Measurements from ENCODE around the gene PTPRD.

Gene PTPRD

GRCh38 chr9:8576741-8577140 lies 2036.1 kb downstream of the PTPRD start:
- no peak for DNase-seq (ENCODE audit: low read depth)

GRCh38 chr9:8574846-8575245 lies 2038.0 kb downstream of the PTPRD start:
- no peak for DNase-seq (ENCODE audit: low read depth)

GRCh38 chr9:8572209-8572608 lies 2040.6 kb downstream of the PTPRD start:
- DNase-seq (ENCODE audit: low read depth), result no peak

GRCh38 chr9:8571643-8572042 lies 2041.2 kb downstream of the PTPRD start:
- no peak for DNase-seq (ENCODE audit: low read depth)

GRCh38 chr9:8570776-8571175 lies 2042.0 kb downstream of the PTPRD start:
- no peak for DNase-seq (ENCODE audit: low read depth)

GRCh38 chr9:8569823-8570222 lies 2043.0 kb downstream of the PTPRD start:
- no peak for DNase-seq (ENCODE audit: low read depth)

DNA sequence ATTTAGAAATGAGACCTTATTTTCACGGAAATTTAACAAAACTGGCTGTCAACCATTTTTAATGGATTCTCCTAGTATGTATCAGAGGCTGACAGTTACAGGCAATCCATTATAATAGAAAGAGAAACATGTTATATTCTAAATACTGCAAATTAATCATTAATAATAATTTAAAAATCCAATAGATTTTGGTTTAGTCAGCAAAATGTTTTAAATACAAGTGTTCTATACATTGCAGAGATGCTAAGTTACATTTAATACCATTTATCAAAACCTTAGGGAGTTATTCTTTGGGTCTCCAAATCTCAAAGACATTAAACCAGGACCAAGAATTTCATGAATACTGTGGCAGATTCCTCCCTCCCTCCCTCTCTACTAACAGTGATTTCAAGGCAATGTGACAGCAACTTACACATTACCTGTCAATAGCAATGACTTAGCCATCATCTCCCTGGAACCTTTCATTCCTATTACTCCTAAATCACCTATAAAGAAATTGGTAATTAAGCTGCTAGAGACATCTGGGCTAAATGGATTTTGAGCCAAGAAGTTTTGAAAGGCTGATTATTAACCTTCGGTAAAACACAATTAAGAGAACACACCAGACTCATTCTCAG lies 2044.7 kb downstream of the PTPRD start:
- no peak for DNase-seq (ENCODE audit: low read depth)

DNA sequence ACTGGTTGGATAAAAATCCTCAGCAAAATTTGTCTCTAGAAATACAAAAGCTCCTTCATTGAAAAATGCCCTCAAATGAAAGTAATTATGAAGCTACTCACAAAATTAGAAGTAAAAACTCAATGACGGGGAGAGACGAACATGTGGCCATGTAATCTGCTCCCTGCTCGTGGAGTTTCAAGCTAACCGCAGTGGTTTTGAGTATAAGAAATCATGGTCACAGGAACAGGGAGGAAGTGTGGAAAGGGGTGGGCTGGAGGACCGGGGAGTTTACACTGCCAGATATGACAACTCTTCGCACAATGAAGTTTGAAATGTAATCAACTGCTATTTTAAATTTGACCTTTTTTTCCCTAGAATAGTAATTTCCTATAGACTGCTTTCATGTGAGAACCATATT lies 2047.8 kb downstream of the PTPRD start:
- DNase-seq (ENCODE audit: low read depth), result no peak

- DNase-seq (ENCODE audit: low read depth), result no peak
Observed at GRCh38 chr9:8560560-8561525, 2052.0 kb downstream of the PTPRD start.

DNA sequence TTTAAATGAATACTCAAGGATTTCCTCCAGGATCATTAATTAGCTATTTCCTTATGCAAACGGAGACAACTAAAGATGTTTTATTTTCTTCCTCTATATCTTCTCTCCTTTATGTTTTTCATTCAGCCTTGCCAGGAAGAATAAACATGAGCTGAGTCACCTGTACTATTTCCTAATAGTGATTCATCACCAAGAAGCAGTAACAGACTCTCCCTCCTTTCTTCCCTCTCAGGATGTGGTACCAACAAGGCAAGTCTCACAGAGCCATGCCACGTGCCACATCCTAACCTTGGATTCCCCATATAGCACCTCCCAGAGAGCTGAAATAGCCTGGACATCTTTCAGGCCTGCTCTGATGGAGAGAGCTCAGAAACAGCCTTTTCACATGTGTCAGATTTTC lies 2054.6 kb downstream of the PTPRD start:
- DNase-seq (ENCODE audit: low read depth), result no peak

DNA sequence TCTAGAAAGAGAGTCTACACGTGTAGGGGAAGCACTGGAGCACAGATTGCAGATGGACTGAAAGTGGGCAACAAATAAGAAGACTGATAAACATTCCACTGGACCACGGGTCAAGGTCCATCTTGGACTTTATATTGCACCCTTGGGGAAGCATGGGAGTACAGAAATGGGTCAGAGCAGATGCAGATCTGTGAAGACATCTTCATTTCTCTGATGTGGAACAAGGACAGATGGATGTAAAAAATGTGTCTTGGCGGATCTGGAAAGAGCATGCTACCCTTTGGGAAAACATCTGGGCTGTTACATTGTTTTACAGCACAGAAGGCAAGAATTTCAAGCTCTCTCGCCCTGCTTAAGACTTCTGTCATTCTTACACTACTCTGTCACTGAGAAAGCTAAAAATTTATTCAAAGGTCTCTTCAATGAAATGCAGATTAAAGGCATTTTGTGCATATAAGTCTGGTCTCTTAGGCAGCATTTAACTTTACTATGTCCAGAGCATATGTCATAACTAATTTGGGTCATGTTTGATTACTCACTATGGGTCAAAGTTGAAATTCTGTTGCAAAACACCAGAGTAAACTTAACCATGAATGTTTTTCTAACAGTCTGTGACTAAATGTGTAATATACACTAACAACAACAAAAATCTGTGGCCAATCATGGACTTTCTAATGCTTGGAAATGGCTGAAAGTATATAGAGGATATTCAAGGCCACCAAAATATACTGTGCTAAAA lies 2056.9 kb downstream of the PTPRD start:
- DNase-seq (ENCODE audit: low read depth), result no peak

- DNase-seq (ENCODE audit: low read depth), result no peak
Observed at GRCh38 chr9:8553444-8553843, 2059.4 kb downstream of the PTPRD start.

DNA sequence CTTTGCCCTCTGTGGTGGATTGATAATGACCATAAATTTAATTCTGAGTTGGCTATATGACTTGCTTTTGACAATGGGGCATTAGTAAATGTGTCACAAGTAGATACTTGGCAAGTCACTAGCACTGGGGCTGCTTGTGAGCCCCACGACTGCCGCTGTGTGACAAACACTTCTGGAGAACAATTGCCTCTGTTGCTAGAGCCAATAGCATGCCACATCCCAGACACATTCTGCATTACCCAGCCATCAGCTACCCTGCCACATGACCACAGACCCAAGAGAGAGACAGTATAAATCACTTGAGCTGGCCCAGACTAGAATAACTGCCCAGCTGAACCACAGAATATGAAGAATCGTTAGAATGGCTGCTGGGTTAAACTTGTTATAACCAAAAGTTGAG lies 2060.1 kb downstream of the PTPRD start:
- DNase-seq (ENCODE audit: low read depth), result no peak

- no peak for DNase-seq (ENCODE audit: low read depth)
Observed at GRCh38 chr9:8549214-8549613, 2063.6 kb downstream of the PTPRD start.

DNA sequence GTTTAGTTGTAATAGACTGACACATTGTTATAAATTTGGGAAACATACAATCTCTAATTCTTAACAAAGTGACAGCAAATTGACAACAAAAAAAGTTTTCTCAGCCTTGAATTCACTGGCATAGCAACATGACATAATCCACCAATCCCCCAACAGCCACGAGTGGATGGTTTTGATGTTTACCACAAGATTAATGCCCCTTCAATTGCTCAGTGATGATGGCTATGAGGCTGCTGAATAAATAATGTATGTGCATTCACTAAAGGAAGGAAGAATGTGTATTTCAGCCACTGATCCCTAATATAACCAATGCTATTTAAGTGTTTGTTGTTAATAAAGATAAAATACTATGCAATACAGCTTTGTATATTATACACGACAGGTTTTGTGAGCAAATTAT lies 2069.6 kb downstream of the PTPRD start:
- no peak for DNase-seq (ENCODE audit: low read depth)

DNA sequence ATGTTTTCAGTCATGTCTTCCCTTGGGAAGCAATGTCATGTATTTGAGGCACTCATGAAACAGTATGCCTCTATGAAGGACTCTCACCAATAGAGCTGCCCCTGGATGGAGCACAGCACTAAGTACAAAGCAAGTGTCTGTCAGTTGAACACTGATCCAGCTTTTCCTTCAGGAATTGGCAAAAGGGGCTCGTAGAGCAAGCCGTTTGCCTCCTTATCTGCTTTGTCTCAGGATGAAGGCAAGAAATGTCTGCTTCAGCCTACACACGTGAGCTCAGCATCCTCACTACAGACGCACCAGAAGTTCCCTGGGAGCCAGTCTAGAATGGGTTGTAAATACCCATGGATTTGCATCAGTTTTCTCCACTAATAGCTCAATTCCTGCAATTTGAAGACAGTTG lies 2070.3 kb downstream of the PTPRD start:
- no peak for DNase-seq (ENCODE audit: low read depth)

DNA sequence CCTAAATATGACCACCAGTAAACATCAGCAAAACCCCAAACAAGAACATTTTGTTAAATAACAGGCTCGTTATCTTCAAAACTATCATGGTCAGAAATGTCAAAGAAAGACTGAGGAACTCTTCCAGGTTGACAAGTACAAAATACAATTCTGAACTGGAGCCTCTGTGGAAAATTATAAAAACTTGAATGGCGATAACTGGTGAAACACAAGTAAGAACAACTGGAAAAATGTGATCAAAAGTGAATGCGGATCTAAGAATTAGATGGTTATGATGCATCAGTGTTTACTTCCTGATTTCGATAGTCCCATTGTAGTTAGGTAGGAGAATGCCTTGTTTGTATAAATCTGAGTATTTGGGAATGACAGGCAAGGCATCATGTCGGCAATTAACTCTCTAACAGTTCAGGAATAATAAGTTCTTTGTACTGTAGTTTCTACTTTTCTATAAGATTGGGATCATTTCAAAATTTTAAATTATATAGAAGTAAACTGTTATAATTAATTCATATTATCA lies 2073.1 kb downstream of the PTPRD start:
- no peak for DNase-seq (ENCODE audit: low read depth)

GRCh38 chr9:8536845-8537244 lies 2076.0 kb downstream of the PTPRD start:
- DNase-seq (ENCODE audit: low read depth), result no peak

DNA sequence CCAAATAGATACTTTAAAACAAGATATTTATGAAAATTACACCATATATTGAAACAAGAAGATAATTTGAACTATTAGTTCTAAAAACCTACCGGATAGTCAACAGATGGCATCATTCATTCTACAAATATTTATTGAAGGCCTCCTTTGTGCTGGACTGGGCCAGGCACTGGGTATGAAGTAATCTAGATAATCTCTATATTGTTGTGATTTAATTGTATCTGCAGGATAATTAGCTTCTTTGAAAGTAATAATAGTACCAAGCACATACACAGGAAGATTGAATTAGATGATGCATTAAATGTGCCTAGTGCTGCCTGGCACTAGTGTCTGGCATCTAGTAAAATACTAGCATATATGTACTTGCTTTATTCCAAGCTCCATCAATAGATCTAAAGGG lies 2078.0 kb downstream of the PTPRD start:
- DNase-seq (ENCODE audit: low read depth), result no peak

DNA sequence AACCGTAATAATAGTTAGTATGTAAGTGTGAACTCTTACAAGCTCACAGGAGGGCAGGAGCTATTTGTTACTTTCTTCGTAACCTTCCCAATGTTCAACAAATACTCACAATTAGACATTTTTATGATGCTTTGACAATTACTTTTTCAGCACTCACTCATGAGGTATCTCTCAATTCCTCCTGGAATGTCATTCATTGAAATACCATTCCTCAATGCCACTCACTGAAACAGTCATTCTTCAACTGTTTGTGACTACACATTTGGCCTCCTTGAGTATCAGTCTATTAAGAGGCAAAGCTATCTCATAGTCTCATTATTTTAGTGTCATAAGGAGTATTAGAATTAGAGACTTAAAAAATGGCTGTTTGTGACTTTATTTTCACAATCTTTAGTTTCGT lies 2079.1 kb downstream of the PTPRD start:
- no peak for DNase-seq (ENCODE audit: low read depth)

GRCh38 chr9:8531826-8532415 lies 2080.9 kb downstream of the PTPRD start:
- no peak for DNase-seq (ENCODE audit: low read depth)

DNA sequence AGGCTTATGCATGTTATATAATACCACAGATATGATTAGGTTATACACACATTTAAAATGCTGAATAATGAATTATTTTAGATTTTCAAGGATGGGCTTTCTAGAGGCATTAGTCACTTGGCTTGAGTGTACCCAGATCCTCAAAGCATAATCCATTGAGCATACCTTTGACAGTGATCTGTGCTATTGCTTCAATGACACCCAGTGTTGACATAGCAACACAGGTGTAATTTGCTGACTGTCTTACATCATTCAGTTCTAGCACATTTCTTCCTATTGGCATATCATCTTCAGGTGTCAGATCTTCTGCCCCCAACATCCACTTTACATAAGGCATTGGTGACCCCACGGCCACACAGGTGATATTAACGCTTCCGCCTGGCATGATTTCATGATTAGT lies 2091.7 kb downstream of the PTPRD start:
- DNase-seq (ENCODE audit: low read depth), result no peak

Measured in HS-27A (cell line).